ENCODE data around the gene NUDT1.

The NUDT1 gene

GRCh38 chr7:2276107-2276506, 34.1 kb downstream of the NUDT1 start:
- no peaks in the 10 kb centered on the region for H3K4me1 ChIP-seq (ENCODE audit: insufficient read depth, low read length)
- H2AFZ ChIP-seq (ENCODE audit: low read depth, low read length): no peak overlapping the region

GRCh38 chr7:2278026-2278425, 36.0 kb downstream of the NUDT1 start:
- peaks cover 10% of the 10 kb centered on the region for H3K4me1 ChIP-seq (ENCODE audit: insufficient read depth, low read length)
- H3K27me3 ChIP-seq (ENCODE audit: insufficient read depth, low read length): no peaks in the 10 kb centered on the region
- no peak overlapping the region for H2AFZ ChIP-seq (ENCODE audit: low read depth, low read length)
- H3K9me3 ChIP-seq (ENCODE audit: low read length): no peaks in the 10 kb centered on the region
- peaks cover 7% of the 10 kb centered on the region for H3K36me3 ChIP-seq (ENCODE audit: insufficient read depth, low read length)
- H3K4me3 ChIP-seq (ENCODE audit: low read length): no peak overlapping the region

More at GRCh38 chr7:2276107-2276506, 34.1 kb downstream of the NUDT1 start:
- Histone ChIP-seq H3K27me3 (ENCODE audit: insufficient read depth, low read length) (no peaks in the 10 kb centered on the region), H3K4me3 (ENCODE audit: low read length) (no peak overlapping the region), H3K36me3 (ENCODE audit: insufficient read depth, low read length) (peaks cover 7% of the 10 kb centered on the region), H3K9me3 (ENCODE audit: low read length) (no peaks in the 10 kb centered on the region)

DNA sequence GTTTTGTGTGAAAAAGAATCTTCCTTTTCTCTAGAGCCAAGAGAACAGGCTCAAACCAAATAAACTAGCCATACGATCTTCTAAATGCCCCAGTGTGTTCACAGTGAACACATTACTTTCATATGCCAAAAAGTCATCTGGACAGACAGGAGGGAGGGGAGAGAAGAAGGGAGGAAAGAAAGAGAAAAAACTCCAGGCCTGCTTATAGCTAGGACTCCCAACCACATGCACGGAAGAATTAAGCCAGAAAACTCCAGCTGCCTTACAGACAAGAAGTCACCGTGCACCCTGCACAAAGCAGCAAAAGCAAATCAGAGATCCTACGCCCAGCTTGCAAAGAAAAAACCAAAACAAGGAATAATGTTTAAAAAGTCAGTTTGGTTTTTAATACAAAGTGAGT, 37.9 kb downstream of the NUDT1 start:
- Histone ChIP-seq H3K4me1 (ENCODE audit: insufficient read depth, low read length) (peaks cover 10% of the 10 kb centered on the region), H3K36me3 (ENCODE audit: insufficient read depth, low read length) (peaks cover 5% of the 10 kb centered on the region), H3K9me3 (ENCODE audit: low read length) (no peaks in the 10 kb centered on the region), H3K27me3 (ENCODE audit: insufficient read depth, low read length) (no peaks in the 10 kb centered on the region), H3K4me3 (ENCODE audit: low read length) (no peak overlapping the region), H2AFZ (ENCODE audit: low read depth, low read length) (no peak overlapping the region)

GRCh38 chr7:2280424-2280823, 38.4 kb downstream of the NUDT1 start:
- no peaks in the 10 kb centered on the region for H3K9me3 ChIP-seq (ENCODE audit: low read length)
- H3K4me3 ChIP-seq (ENCODE audit: low read length): no peak overlapping the region
- no peak overlapping the region for H2AFZ ChIP-seq (ENCODE audit: low read depth, low read length)
- peaks cover 10% of the 10 kb centered on the region for H3K4me1 ChIP-seq (ENCODE audit: insufficient read depth, low read length)
- peaks cover 3% of the 10 kb centered on the region for H3K36me3 ChIP-seq (ENCODE audit: insufficient read depth, low read length)
- no peaks in the 10 kb centered on the region for H3K27me3 ChIP-seq (ENCODE audit: insufficient read depth, low read length)

- Histone ChIP-seq H3K9me3 (ENCODE audit: low read length) (no peaks in the 10 kb centered on the region), H3K36me3 (ENCODE audit: insufficient read depth, low read length) (peaks cover 3% of the 10 kb centered on the region), H3K4me3 (ENCODE audit: low read length) (no peak overlapping the region), H3K27me3 (ENCODE audit: insufficient read depth, low read length) (no peaks in the 10 kb centered on the region), H2AFZ (ENCODE audit: low read depth, low read length) (no peak overlapping the region), H3K4me1 (ENCODE audit: insufficient read depth, low read length) (peaks cover 10% of the 10 kb centered on the region)
These were observed 39.5 kb downstream of the NUDT1 start for GRCh38 chr7:2281541-2281940.

GRCh38 chr7:2282185-2282751, 40.2 kb downstream of the NUDT1 start:
- H3K9me3 ChIP-seq (ENCODE audit: low read length): no peaks in the 10 kb centered on the region
- no peaks in the 10 kb centered on the region for H3K27me3 ChIP-seq (ENCODE audit: insufficient read depth, low read length)
- H3K4me1 ChIP-seq (ENCODE audit: insufficient read depth, low read length): peaks cover 10% of the 10 kb centered on the region
- H3K4me3 ChIP-seq (ENCODE audit: low read length): no peak overlapping the region
- no peak overlapping the region for H2AFZ ChIP-seq (ENCODE audit: low read depth, low read length)
- peaks cover under 1% of the 10 kb centered on the region for H3K36me3 ChIP-seq (ENCODE audit: insufficient read depth, low read length)

- Histone ChIP-seq H2AFZ (ENCODE audit: low read depth, low read length) (no peak overlapping the region), H3K27me3 (ENCODE audit: insufficient read depth, low read length) (no peaks in the 10 kb centered on the region), H3K9me3 (ENCODE audit: low read length) (no peaks in the 10 kb centered on the region), H3K36me3 (ENCODE audit: insufficient read depth, low read length) (no peaks in the 10 kb centered on the region), H3K4me3 (ENCODE audit: low read length) (no peak overlapping the region), H3K4me1 (ENCODE audit: insufficient read depth, low read length) (peaks cover 10% of the 10 kb centered on the region)
These were observed 41.0 kb downstream of the NUDT1 start for GRCh38 chr7:2283074-2283473.

- Histone ChIP-seq H3K4me3 (ENCODE audit: low read length) (no peak overlapping the region), H2AFZ (ENCODE audit: low read depth, low read length) (no peak overlapping the region), H3K9me3 (ENCODE audit: low read length) (no peaks in the 10 kb centered on the region)
These were observed 45.7 kb downstream of the NUDT1 start for GRCh38 chr7:2287745-2288144.

DNA sequence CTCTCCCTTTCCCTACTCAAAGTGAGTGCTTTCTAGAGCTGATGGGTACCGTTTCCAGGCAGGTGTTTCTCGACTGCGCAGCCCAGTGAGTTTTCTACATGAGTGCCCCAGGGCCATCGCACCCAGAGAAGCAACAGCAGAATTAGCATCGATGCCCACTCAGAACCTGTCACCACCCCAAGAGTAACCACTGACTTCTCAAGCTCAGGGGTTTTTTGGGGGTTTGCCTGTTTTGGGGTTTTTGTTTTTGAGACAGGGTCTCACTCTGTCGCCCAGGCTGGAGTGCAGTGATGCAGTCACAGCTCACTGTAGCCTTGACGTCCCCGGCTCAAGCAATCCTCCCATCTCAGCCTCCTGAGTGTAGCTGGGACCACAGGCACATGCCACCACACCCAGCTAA, 46.5 kb downstream of the NUDT1 start:
- no peak overlapping the region for H3K4me3 ChIP-seq (ENCODE audit: low read length)
- H3K36me3 ChIP-seq (ENCODE audit: insufficient read depth, low read length): no peaks in the 10 kb centered on the region
- no peaks in the 10 kb centered on the region for H3K4me1 ChIP-seq (ENCODE audit: insufficient read depth, low read length)
- no peaks in the 10 kb centered on the region for H3K27me3 ChIP-seq (ENCODE audit: insufficient read depth, low read length)
- peaks cover 2% of the 10 kb centered on the region for H3K9me3 ChIP-seq (ENCODE audit: low read length)
- no peak overlapping the region for H2AFZ ChIP-seq (ENCODE audit: low read depth, low read length)

More at GRCh38 chr7:2287745-2288144, 45.7 kb downstream of the NUDT1 start:
- no peaks in the 10 kb centered on the region for H3K27me3 ChIP-seq (ENCODE audit: insufficient read depth, low read length)
- H3K36me3 ChIP-seq (ENCODE audit: insufficient read depth, low read length): no peaks in the 10 kb centered on the region
- H3K4me1 ChIP-seq (ENCODE audit: insufficient read depth, low read length): no peaks in the 10 kb centered on the region

DNA sequence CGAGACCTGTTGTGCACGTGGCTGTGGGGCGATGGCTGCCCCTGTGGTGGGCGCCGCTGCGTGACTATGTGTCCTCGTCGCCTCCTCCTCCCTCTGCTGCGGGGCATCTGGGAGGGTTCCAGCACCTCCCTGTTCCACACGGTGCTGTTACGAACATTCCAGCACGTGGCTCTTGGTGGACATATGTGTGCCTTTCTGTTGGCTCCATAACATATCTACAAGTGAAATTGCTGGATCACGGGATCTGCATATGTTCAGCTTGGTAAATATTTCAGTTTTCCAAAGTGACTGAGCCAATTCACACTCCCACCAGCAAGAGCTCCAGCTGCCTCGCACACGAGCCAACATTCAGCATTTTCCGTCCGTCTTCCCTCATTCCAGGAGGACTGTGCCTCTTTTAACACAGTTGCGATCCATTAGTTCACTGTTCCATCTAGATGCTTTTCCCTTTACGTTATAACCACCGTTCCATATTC, 47.1 kb downstream of the NUDT1 start:
- Histone ChIP-seq H2AFZ (ENCODE audit: low read depth, low read length) (no peak overlapping the region), H3K27me3 (ENCODE audit: insufficient read depth, low read length) (no peaks in the 10 kb centered on the region), H3K9me3 (ENCODE audit: low read length) (peaks cover 2% of the 10 kb centered on the region), H3K4me1 (ENCODE audit: insufficient read depth, low read length) (no peaks in the 10 kb centered on the region), H3K4me3 (ENCODE audit: low read length) (no peak overlapping the region), H3K36me3 (ENCODE audit: insufficient read depth, low read length) (no peaks in the 10 kb centered on the region)

DNA sequence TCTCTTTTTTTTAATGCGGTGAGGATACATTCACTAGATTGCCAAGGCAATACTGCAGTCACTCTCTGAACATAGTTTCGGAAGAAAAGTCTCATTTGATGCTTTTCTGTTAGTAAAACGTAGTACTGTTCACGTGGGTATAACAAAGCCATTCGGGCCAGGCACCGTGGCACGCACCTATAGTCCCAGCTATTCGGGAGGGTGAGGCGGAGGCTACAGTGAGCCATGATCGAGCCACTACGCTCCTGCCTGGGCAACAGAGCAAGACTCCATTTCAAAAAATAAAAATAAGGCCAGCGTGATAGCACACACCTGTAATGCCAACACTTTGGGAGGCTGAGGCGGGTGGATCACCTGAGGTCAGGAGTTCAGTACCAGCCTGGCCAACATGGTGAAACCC, 47.6 kb downstream of the NUDT1 start:
- H3K27me3 ChIP-seq (ENCODE audit: insufficient read depth, low read length): no peaks in the 10 kb centered on the region
- peaks cover 2% of the 10 kb centered on the region for H3K9me3 ChIP-seq (ENCODE audit: low read length)
- no peaks in the 10 kb centered on the region for H3K36me3 ChIP-seq (ENCODE audit: insufficient read depth, low read length)
- H3K4me3 ChIP-seq (ENCODE audit: low read length): no peak overlapping the region
- no peaks in the 10 kb centered on the region for H3K4me1 ChIP-seq (ENCODE audit: insufficient read depth, low read length)
- H2AFZ ChIP-seq (ENCODE audit: low read depth, low read length): no peak overlapping the region

GRCh38 chr7:2290877-2291276, 48.9 kb downstream of the NUDT1 start:
- no peak overlapping the region for H2AFZ ChIP-seq (ENCODE audit: low read depth, low read length)
- H3K4me1 ChIP-seq (ENCODE audit: insufficient read depth, low read length): no peaks in the 10 kb centered on the region
- H3K27me3 ChIP-seq (ENCODE audit: insufficient read depth, low read length): no peaks in the 10 kb centered on the region
- peaks cover 2% of the 10 kb centered on the region for H3K9me3 ChIP-seq (ENCODE audit: low read length)
- H3K4me3 ChIP-seq (ENCODE audit: low read length): no peak overlapping the region
- H3K36me3 ChIP-seq (ENCODE audit: insufficient read depth, low read length): no peaks in the 10 kb centered on the region

- Histone ChIP-seq H3K4me3 (ENCODE audit: low read length) (no peak overlapping the region), H3K36me3 (ENCODE audit: insufficient read depth, low read length) (no peaks in the 10 kb centered on the region), H2AFZ (ENCODE audit: low read depth, low read length) (no peak overlapping the region), H3K9me3 (ENCODE audit: low read length) (peaks cover 2% of the 10 kb centered on the region), H3K27me3 (ENCODE audit: insufficient read depth, low read length) (no peaks in the 10 kb centered on the region), H3K4me1 (ENCODE audit: insufficient read depth, low read length) (peaks cover under 1% of the 10 kb centered on the region)
These were observed 54.1 kb downstream of the NUDT1 start for GRCh38 chr7:2295936-2296620.

Measured in neuron (in vitro differentiated cells).